ENCODE results near the gene MTFR2. TPM values are rescaled to one million over a fixed set of nuclear protein-coding genes. Genes with fewer than 3 reads are reported as not detected.

Gene MTFR2
- total RNA-seq, 6 donors from 2014 or later, result 1.0 to 9.4 (median 1.3) TPM; not detected in 1

GRCh38 chr6:136280032-136280609 is 30.0 kb upstream of the MTFR2 start:
- Histone ChIP-seq H3K36me3 (peaks cover 9 to 62% (median 12%) of the 10 kb centered on the region in 4 donors), H3K4me3 (no peak overlapping the region), H3K27me3 (no peaks in the 10 kb centered on the region), H3K9me3 (no peaks in the 10 kb centered on the region), H3K4me1 (peaks cover 50 to 61% (median 58%) of the 10 kb centered on the region in 4 donors), H3K27ac (no peak overlapping the region)
- no peak for DNase-seq
- no peak for ATAC-seq (ENCODE audit: low FRiP score in 2 of 2)
- WGBS, 2 donors, result 74 to 81% methylated on average over 3 of the region's 3 CpGs
- TF ChIP-seq, protein P1, sequence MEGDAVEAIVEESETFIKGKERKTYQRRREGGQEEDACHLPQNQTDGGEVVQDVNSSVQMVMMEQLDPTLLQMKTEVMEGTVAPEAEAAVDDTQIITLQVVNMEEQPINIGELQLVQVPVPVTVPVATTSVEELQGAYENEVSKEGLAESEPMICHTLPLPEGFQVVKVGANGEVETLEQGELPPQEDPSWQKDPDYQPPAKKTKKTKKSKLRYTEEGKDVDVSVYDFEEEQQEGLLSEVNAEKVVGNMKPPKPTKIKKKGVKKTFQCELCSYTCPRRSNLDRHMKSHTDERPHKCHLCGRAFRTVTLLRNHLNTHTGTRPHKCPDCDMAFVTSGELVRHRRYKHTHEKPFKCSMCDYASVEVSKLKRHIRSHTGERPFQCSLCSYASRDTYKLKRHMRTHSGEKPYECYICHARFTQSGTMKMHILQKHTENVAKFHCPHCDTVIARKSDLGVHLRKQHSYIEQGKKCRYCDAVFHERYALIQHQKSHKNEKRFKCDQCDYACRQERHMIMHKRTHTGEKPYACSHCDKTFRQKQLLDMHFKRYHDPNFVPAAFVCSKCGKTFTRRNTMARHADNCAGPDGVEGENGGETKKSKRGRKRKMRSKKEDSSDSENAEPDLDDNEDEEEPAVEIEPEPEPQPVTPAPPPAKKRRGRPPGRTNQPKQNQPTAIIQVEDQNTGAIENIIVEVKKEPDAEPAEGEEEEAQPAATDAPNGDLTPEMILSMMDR (IDR thresholded peaks at IDR 0.05), result no peak
- TF ChIP-seq EP300 (IDR thresholded peaks at IDR 0.05), result no peak
- no peak for TF ChIP-seq POLR2A (IDR thresholded peaks at IDR 0.05)
- TF ChIP-seq POLR2AphosphoS5 (IDR thresholded peaks at IDR 0.05), result no peak

- no peaks in the 10 kb centered on the region for H3K9me3 ChIP-seq
- DNase-seq (no peak), ATAC-seq (ENCODE audit: low FRiP score in 2 of 2) (no peak)
- no peak overlapping the region for H3K27ac ChIP-seq
- no peaks in the 10 kb centered on the region for H3K27me3 ChIP-seq
- TF ChIP-seq EP300 (IDR thresholded peaks at IDR 0.05) (no peak), POLR2A (IDR thresholded peaks at IDR 0.05) (no peak), POLR2AphosphoS5 (IDR thresholded peaks at IDR 0.05) (no peak)
- TF ChIP-seq, protein P1 (IDR thresholded peaks at IDR 0.05), result no peak
- H3K36me3 ChIP-seq, result peaks cover 35 to 94% (median 43%) of the 10 kb centered on the region in 4 donors
- peaks cover 0 to 8% (median 3%) of the 10 kb centered on the region in 4 donors for H3K4me1 ChIP-seq
- WGBS, 2 donors, result 52 to 67% methylated on average over 1 of the region's 1 CpG
- no peak overlapping the region for H3K4me3 ChIP-seq
These were observed 24.0 kb upstream of the MTFR2 start for GRCh38 chr6:136274062-136274461.

DNA sequence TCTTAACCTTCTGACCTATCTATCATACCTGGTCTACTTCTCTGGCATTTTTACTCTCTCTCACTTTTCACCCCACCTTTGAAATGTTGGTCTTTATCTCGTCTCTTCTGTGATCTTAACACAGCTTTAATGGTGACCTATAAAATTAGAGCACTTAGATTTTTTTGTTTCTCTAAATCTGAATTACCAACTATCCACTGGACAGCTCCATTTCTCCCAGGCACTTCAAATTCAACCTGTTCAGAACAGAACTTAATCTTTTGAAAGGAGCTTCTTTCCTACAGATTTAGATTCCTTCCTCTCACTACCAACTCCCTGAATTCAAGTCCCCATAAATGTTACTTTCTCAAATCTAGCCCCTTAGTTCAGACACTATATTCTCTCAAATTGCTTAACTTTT is 15.0 kb upstream of the MTFR2 start:
- TF ChIP-seq, protein P1 (IDR thresholded peaks at IDR 0.05), result no peak
- TF ChIP-seq POLR2A (IDR thresholded peaks at IDR 0.05), result no peak
- no peak for TF ChIP-seq EP300 (IDR thresholded peaks at IDR 0.05)
- TF ChIP-seq POLR2AphosphoS5 (IDR thresholded peaks at IDR 0.05), result no peak
- Histone ChIP-seq H3K36me3 (peaks cover 50 to 99% (median 65%) of the 10 kb centered on the region in 4 donors), H3K4me3 (no peak overlapping the region), H3K27ac (no peak overlapping the region), H3K9me3 (no peaks in the 10 kb centered on the region), H3K4me1 (no peaks in the 10 kb centered on the region), H3K27me3 (no peaks in the 10 kb centered on the region)
- ATAC-seq (ENCODE audit: low FRiP score in 2 of 2) (no peak), DNase-seq (no peak)
- WGBS, 2 donors, result 87 to 98% methylated on average over 1 of the region's 1 CpG

DNA sequence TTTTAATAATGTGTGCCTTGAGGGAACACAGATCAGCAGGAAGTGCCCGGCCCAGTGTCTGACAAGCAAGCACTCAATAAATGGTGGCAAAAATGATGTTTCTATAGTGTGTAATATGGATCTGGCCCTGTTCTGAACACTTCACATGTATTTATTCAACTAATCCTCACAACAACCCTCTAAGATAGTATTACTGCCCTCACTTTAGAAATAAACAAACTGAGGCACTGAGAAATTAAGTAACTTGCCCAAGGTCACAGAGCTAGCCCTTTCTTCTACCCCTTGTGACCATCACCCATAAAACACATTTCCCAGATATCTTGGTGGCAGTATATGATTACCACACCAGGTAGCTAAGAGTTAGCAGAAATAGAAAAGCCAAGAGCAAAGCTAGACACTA is 12.8 kb upstream of the MTFR2 start:
- TF ChIP-seq, protein P1 (IDR thresholded peaks at IDR 0.05), result no peak
- no peak for TF ChIP-seq POLR2AphosphoS5 (IDR thresholded peaks at IDR 0.05)
- TF ChIP-seq EP300 (IDR thresholded peaks at IDR 0.05), result no peak
- no peak for TF ChIP-seq POLR2A (IDR thresholded peaks at IDR 0.05)
- H3K4me3 ChIP-seq, result no peak overlapping the region
- no peaks in the 10 kb centered on the region for H3K4me1 ChIP-seq
- H3K9me3 ChIP-seq, result no peaks in the 10 kb centered on the region
- no peak for DNase-seq
- H3K27me3 ChIP-seq, result no peaks in the 10 kb centered on the region
- H3K27ac ChIP-seq, result no peak overlapping the region
- 75 to 80% methylated on average over 1 of the region's 1 CpG for WGBS, 2 donors
- ATAC-seq (ENCODE audit: low FRiP score in 2 of 2), result no peak
- peaks cover 38 to 99% (median 54%) of the 10 kb centered on the region in 4 donors for H3K36me3 ChIP-seq
